ENCODE measurements around the gene AGTPBP1. TPM values are rescaled to one million over a fixed set of nuclear protein-coding genes. Genes with fewer than 3 reads are reported as not detected.

The AGTPBP1 gene
- total and polyA plus RNA-seq, 11 donors = 7.1 to 72.4 (median 47.1) TPM

DNA sequence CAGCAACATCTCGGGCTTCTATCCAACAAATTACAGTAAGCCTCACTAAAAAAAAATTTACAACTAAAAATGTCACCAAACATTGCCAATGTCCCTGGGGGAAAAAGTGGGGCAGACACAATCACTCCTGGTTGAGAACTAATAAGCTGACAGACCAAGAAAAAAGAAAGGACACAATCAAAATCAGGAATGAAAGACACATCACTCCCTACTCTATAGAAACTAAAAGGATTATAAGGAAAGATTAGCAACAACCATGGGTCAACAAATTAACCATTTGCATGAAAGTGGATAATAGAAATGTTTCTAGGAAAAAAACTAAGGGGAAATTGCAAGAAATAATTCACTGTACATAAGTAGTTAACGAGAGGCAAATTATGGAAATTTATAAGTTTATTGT lies 53.4 kb downstream of the AGTPBP1 start:
- Histone ChIP-seq H3K4me1 (no peaks in the 10 kb centered on the region), H3K27ac (no peak overlapping the region), H3K36me3 (peaks cover 0 to 28% (median 2%) of the 10 kb centered on the region in 9 donors), H3K4me3 (no peak overlapping the region), H3K27me3 (no peaks in the 10 kb centered on the region), H3K9me3 (peaks cover 0 to 7% (median 0%) of the 10 kb centered on the region in 12 donors)
- intact Hi-C loops (cut with DNase I) = no loop called here
- WGBS, 4 donors = 86 to 94% (median 90%) methylated on average over 2 of the region's 2 CpGs
- DNase-seq (no peak), ATAC-seq (no peak)
- TF ChIP-seq, protein P1, sequence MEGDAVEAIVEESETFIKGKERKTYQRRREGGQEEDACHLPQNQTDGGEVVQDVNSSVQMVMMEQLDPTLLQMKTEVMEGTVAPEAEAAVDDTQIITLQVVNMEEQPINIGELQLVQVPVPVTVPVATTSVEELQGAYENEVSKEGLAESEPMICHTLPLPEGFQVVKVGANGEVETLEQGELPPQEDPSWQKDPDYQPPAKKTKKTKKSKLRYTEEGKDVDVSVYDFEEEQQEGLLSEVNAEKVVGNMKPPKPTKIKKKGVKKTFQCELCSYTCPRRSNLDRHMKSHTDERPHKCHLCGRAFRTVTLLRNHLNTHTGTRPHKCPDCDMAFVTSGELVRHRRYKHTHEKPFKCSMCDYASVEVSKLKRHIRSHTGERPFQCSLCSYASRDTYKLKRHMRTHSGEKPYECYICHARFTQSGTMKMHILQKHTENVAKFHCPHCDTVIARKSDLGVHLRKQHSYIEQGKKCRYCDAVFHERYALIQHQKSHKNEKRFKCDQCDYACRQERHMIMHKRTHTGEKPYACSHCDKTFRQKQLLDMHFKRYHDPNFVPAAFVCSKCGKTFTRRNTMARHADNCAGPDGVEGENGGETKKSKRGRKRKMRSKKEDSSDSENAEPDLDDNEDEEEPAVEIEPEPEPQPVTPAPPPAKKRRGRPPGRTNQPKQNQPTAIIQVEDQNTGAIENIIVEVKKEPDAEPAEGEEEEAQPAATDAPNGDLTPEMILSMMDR (IDR thresholded peaks at IDR 0.05) = no peak
- TF ChIP-seq POLR2A (IDR thresholded peaks at IDR 0.05) = no peak

DNA sequence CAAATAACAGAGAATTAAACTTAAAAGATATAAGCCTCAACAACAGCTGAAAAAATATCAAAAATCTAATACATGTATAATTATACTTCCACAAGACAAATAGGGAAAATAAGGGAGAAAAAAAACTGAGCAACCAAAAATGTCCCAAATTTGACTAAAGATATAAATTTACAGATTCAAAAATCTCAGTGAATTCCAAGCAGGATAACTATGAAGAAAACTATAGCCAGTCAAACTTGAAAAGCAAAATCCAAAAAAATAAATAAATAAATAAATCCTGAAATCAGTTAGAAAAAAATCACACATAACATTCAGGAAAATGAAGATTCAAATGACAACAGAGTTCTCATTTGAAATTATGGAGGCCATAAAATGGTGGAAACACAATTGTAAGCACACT lies 56.7 kb downstream of the AGTPBP1 start:
- DNase-seq (no peak), ATAC-seq (no peak)
- H3K36me3 ChIP-seq = peaks cover 0 to 12% (median 0%) of the 10 kb centered on the region in 9 donors
- H3K4me3 ChIP-seq = no peak overlapping the region
- intact Hi-C loops (cut with DNase I) = no loop called here
- TF ChIP-seq POLR2A (IDR thresholded peaks at IDR 0.05) = no peak
- TF ChIP-seq, protein P1 (IDR thresholded peaks at IDR 0.05) = no peak
- no peak overlapping the region for H3K27ac ChIP-seq
- no peaks in the 10 kb centered on the region for H3K4me1 ChIP-seq
- H3K27me3 ChIP-seq = no peaks in the 10 kb centered on the region
- peaks cover 0 to 7% (median 0%) of the 10 kb centered on the region in 12 donors for H3K9me3 ChIP-seq

DNA sequence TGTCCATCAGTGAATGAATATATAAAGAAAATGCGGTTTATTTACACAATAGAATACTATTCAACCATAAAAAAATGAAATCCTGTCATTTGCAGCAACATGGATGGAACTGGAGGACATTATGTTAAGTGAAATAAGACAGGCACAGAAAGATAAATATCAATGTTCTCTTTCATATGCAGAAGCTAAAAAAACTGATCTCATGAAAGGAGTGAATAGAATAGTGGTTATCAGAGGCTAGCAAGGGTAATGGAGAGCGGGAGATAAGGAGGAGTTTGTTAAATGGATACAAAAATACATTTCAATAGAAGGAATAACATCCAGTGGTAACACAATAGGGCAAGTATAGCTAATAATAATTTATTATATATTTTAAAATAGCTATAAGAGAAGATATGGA lies 65.0 kb downstream of the AGTPBP1 start:
- no peak for ATAC-seq
- DNase-seq = no peak
- 95 to 97% (median 95%) methylated on average over 2 of the region's 2 CpGs for WGBS, 4 donors
- intact Hi-C loops (cut with DNase I) = no loop called here
- Histone ChIP-seq H3K27ac (no peak overlapping the region), H3K36me3 (peaks cover 0 to 41% (median 22%) of the 10 kb centered on the region in 9 donors), H3K4me3 (no peak overlapping the region), H3K9me3 (no peaks in the 10 kb centered on the region), H3K4me1 (no peaks in the 10 kb centered on the region), H3K27me3 (no peaks in the 10 kb centered on the region)
- TF ChIP-seq POLR2A (IDR thresholded peaks at IDR 0.05) = no peak
- TF ChIP-seq, protein P1 (IDR thresholded peaks at IDR 0.05) = no peak

DNA sequence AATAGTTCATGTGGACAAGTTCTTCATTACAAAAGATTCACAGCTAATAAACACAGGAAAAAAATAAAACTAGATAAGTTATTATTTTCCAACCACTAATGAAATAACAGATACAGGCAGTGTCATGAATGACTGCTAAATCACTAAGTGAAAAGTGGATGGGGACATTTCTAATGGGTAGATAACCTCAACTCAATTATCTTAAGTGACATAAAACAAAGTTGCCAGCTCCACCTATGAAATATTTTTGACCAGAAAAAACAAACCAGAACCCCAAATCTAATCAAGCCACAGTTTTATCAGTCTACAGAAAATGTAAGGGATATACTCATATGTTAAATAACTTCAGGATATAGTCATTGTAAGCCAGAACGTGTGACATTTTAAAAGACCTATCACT lies 74.4 kb downstream of the AGTPBP1 start:
- Histone ChIP-seq H3K27me3 (no peaks in the 10 kb centered on the region), H3K27ac (no peak overlapping the region), H3K36me3 (peaks cover 0 to 64% (median 37%) of the 10 kb centered on the region in 9 donors), H3K4me3 (no peak overlapping the region), H3K4me1 (peaks cover 0 to 4% (median 0%) of the 10 kb centered on the region in 12 donors), H3K9me3 (no peaks in the 10 kb centered on the region)
- no peak for DNase-seq
- intact Hi-C loops (cut with DNase I) = no loop called here
- ATAC-seq = no peak
- 76 to 86% (median 76%) methylated on average over 1 of the region's 1 CpG for WGBS, 4 donors
- TF ChIP-seq, protein P1 (IDR thresholded peaks at IDR 0.05) = no peak
- no peak for TF ChIP-seq POLR2A (IDR thresholded peaks at IDR 0.05)
